Measurements from ENCODE around the gene MEGF11.
A peak's percentile ranks its signal among the peaks of the same experiment; 100 is the strongest.

Gene MEGF11

GRCh38 chr15:66254951-66255676, 1.6 kb upstream of the MEGF11 start:
- no peak overlapping the region for H3K4me3 ChIP-seq (ENCODE audit: low read length)
- no peak for DNase-seq (ENCODE audit: low read depth)
- no peak for TF ChIP-seq CTCF (conservative IDR thresholded peaks at IDR 0.05; ENCODE audit: low read depth, low read length)

- DNase-seq (ENCODE audit: low read depth) = no peak
- TF ChIP-seq CTCF (conservative IDR thresholded peaks at IDR 0.05; ENCODE audit: low read depth, low read length) = no peak
- H3K4me3 ChIP-seq (ENCODE audit: low read length) = peak overlapping the region; percentile 30
Measured at GRCh38 chr15:66254089-66254950, 770 bp upstream of the MEGF11 start.

GRCh38 chr15:66252685-66253417, 699 bp downstream of the MEGF11 start:
- DNase-seq (ENCODE audit: low read depth) = no peak
- TF ChIP-seq CTCF (conservative IDR thresholded peaks at IDR 0.05; ENCODE audit: low read depth, low read length) = no peak
- peak overlapping the region; percentile 46 for H3K4me3 ChIP-seq (ENCODE audit: low read length)

- peak overlapping the region; percentile 46 for H3K4me3 ChIP-seq (ENCODE audit: low read length)
- TF ChIP-seq CTCF (conservative IDR thresholded peaks at IDR 0.05; ENCODE audit: low read depth, low read length) = peak; percentile 71
- no peak for DNase-seq (ENCODE audit: low read depth)
Measured at GRCh38 chr15:66251790-66252684, 1.5 kb downstream of the MEGF11 start.

- DNase-seq (ENCODE audit: low read depth) = no peak
- H3K4me3 ChIP-seq (ENCODE audit: low read length) = no peak overlapping the region
- no peak for TF ChIP-seq CTCF (conservative IDR thresholded peaks at IDR 0.05; ENCODE audit: low read depth, low read length)
Measured at GRCh38 chr15:66251065-66251789, 2.3 kb downstream of the MEGF11 start.

Measured in retinal pigment epithelial cell (primary cell).